Measurements from ENCODE around the gene WDR53.
"Not testable (repeated sequence)": the region's sequence is repeated elsewhere in the genome, so short reads cannot be mapped to it uniquely, and the experiment has no call there.

Gene WDR53

GRCh38 chr3:196557236-196557635, 11.1 kb downstream of the WDR53 start:
- DNase-seq, result no peak

GRCh38 chr3:196555295-196555694, 13.1 kb downstream of the WDR53 start:
- no peak for DNase-seq

GRCh38 chr3:196554205-196554604, 14.1 kb downstream of the WDR53 start:
- no peak for DNase-seq

GRCh38 chr3:196553551-196553950, 14.8 kb downstream of the WDR53 start:
- DNase-seq, result no peak

GRCh38 chr3:196552253-196552652, 16.1 kb downstream of the WDR53 start:
- no peak for DNase-seq

GRCh38 chr3:196550172-196550571, 18.2 kb downstream of the WDR53 start:
- DNase-seq, result not testable (repeated sequence)

- DNase-seq, result not testable (repeated sequence)
Measured at GRCh38 chr3:196549312-196549711, 19.0 kb downstream of the WDR53 start.

GRCh38 chr3:196547067-196547466, 21.3 kb downstream of the WDR53 start:
- DNase-seq, result no peak

GRCh38 chr3:196546537-196546936, 21.8 kb downstream of the WDR53 start:
- no peak for DNase-seq

GRCh38 chr3:196544491-196544992, 23.8 kb downstream of the WDR53 start:
- no peak for DNase-seq

- no peak for DNase-seq
Measured at GRCh38 chr3:196541684-196542445, 26.5 kb downstream of the WDR53 start.

- DNase-seq, result no peak
Measured at GRCh38 chr3:196537319-196537984, 30.9 kb downstream of the WDR53 start.

- DNase-seq, result no peak
Measured at GRCh38 chr3:196533260-196533681, 35.1 kb downstream of the WDR53 start.

GRCh38 chr3:196531418-196531817, 36.9 kb downstream of the WDR53 start:
- DNase-seq, result no peak

GRCh38 chr3:196528639-196529233, 39.6 kb downstream of the WDR53 start:
- peak; percentile 19 to 54 for DNase-seq

- DNase-seq, result no peak
Measured at GRCh38 chr3:196525141-196525540, 43.2 kb downstream of the WDR53 start.

- DNase-seq, result no peak
Measured at GRCh38 chr3:196524527-196524926, 43.8 kb downstream of the WDR53 start.

GRCh38 chr3:196523841-196524240, 44.5 kb downstream of the WDR53 start:
- no peak for DNase-seq

- not testable (repeated sequence) for DNase-seq
Measured at GRCh38 chr3:196521291-196521690, 47.1 kb downstream of the WDR53 start.

- no peak for DNase-seq
Measured at GRCh38 chr3:196519718-196520082, 48.7 kb downstream of the WDR53 start.

GRCh38 chr3:196518966-196519717, 49.2 kb downstream of the WDR53 start:
- no peak for DNase-seq

GRCh38 chr3:196517919-196518318, 50.4 kb downstream of the WDR53 start:
- no peak for DNase-seq

GRCh38 chr3:196517162-196517800, 51.1 kb downstream of the WDR53 start:
- DNase-seq, result no peak

Measured in hippocampal formation (tissue), 2 donors.